ENCODE results near the gene TRIM27. TPM values are rescaled to one million over a fixed set of nuclear protein-coding genes. Genes with fewer than 3 reads are reported as not detected.
"Not testable (repeated sequence)": the region's sequence is repeated elsewhere in the genome, so short reads cannot be mapped to it uniquely, and the experiment has no call there.

TRIM27 gene
- total and polyA plus RNA-seq, 2 donors: 35.0 to 73.3 TPM

- H3K4me1 ChIP-seq (ENCODE audit: insufficient read depth): no peaks in the 10 kb centered on the region
Observed at GRCh38 chr6:28856620-28857005, 67.2 kb downstream of the TRIM27 start.

GRCh38 chr6:28854405-28854804, 69.4 kb downstream of the TRIM27 start:
- H3K36me3 ChIP-seq (ENCODE audit: insufficient read depth); H3K4me1 ChIP-seq (ENCODE audit: insufficient read depth); H3K4me3 ChIP-seq (ENCODE audit: low read depth, low read length); DNase-seq (ENCODE audit: extremely low spot score); H3K27ac ChIP-seq (ENCODE audit: low read depth): not testable (repeated sequence)
- 68% methylated on average over 2 of the region's 2 CpGs for WGBS

More at GRCh38 chr6:28856620-28857005, 67.2 kb downstream of the TRIM27 start:
- no peak for DNase-seq (ENCODE audit: extremely low spot score)
- H3K4me3 ChIP-seq (ENCODE audit: low read depth, low read length): no peak overlapping the region
- no peaks in the 10 kb centered on the region for H3K36me3 ChIP-seq (ENCODE audit: insufficient read depth)
- 43% methylated on average over 1 of the region's 1 CpG for WGBS
- no peak overlapping the region for H3K27ac ChIP-seq (ENCODE audit: low read depth)

Small RNAs within 50 kb of the gene (small RNA-seq; reads per million reads assigned to genes)
- gene RNU6-930P: not detected

Other genes with a start within 250 kb of the TRIM27 start
- gene ZNF311, start 81.3 kb upstream of the TRIM27 start, total RNA-seq: 3.2 TPM
- 1.3 TPM for gene ZNF311, start 81.3 kb upstream of the TRIM27 start, polyA plus RNA-seq
- gene OR2W1, start 121.2 kb upstream of the TRIM27 start, total RNA-seq: not detected
- gene OR2W1, start 121.2 kb upstream of the TRIM27 start, polyA plus RNA-seq: not detected
- not detected for gene OR2B3, start 163.3 kb upstream of the TRIM27 start, total RNA-seq
- gene OR2B3, start 163.3 kb upstream of the TRIM27 start, polyA plus RNA-seq: not detected
- gene OR2J1, start 175.5 kb upstream of the TRIM27 start, total RNA-seq: not detected
- gene OR2J1, start 175.5 kb upstream of the TRIM27 start, polyA plus RNA-seq: not detected
- gene OR2J3, start 184.1 kb upstream of the TRIM27 start, total RNA-seq: not detected
- not detected for gene OR2J3, start 184.1 kb upstream of the TRIM27 start, polyA plus RNA-seq
- not detected for gene OR2J2, start 246.9 kb upstream of the TRIM27 start, total RNA-seq
- not detected for gene OR2J2, start 246.9 kb upstream of the TRIM27 start, polyA plus RNA-seq

Data from urinary bladder (tissue), 4 donors.